HG03565 (cell line): ENCODE results near the gene ARHGAP26.

Experiments used
- ATAC-seq: cut with Tn5 transposase; IDR thresholded peaks from one replicate; pipeline ENCODE4 v1.9.1; 2021; ENCODE audit warnings: mild to moderate bottlenecking, moderate library complexity; ENCODE audit not compliant: unreplicated experiment

The ARHGAP26 gene

GRCh38 chr5:143147902-143148301 lies 377.7 kb downstream of the ARHGAP26 start:
- no peak for ATAC-seq

- no peak for ATAC-seq
Observed at GRCh38 chr5:143148771-143149170, 378.6 kb downstream of the ARHGAP26 start.

- no peak for ATAC-seq
Observed at GRCh38 chr5:143149759-143150158, 379.6 kb downstream of the ARHGAP26 start.

GRCh38 chr5:143151056-143151700 lies 381.0 kb downstream of the ARHGAP26 start:
- ATAC-seq = no peak

GRCh38 chr5:143152445-143152844 lies 382.3 kb downstream of the ARHGAP26 start:
- ATAC-seq = no peak

- no peak for ATAC-seq
Observed at GRCh38 chr5:143153332-143154119, 383.3 kb downstream of the ARHGAP26 start.

GRCh38 chr5:143154510-143155370 lies 384.6 kb downstream of the ARHGAP26 start:
- ATAC-seq = no peak

GRCh38 chr5:143155455-143155854 lies 385.3 kb downstream of the ARHGAP26 start:
- ATAC-seq = no peak

- no peak for ATAC-seq
Observed at GRCh38 chr5:143156086-143156485, 385.9 kb downstream of the ARHGAP26 start.

- ATAC-seq = no peak
Observed at GRCh38 chr5:143156572-143156971, 386.4 kb downstream of the ARHGAP26 start.

- no peak for ATAC-seq
Observed at GRCh38 chr5:143159031-143159430, 388.9 kb downstream of the ARHGAP26 start.

GRCh38 chr5:143161885-143162540 lies 391.8 kb downstream of the ARHGAP26 start:
- ATAC-seq = no peak

- ATAC-seq = no peak
Observed at GRCh38 chr5:143162810-143163209, 392.6 kb downstream of the ARHGAP26 start.

- no peak for ATAC-seq
Observed at GRCh38 chr5:143164557-143164956, 394.4 kb downstream of the ARHGAP26 start.

- no peak for ATAC-seq
Observed at GRCh38 chr5:143165049-143165880, 395.1 kb downstream of the ARHGAP26 start.

GRCh38 chr5:143166090-143166489 lies 395.9 kb downstream of the ARHGAP26 start:
- ATAC-seq = no peak

GRCh38 chr5:143166661-143167420 lies 396.7 kb downstream of the ARHGAP26 start:
- peak; percentile 39 for ATAC-seq

- no peak for ATAC-seq
Observed at GRCh38 chr5:143168171-143168741, 398.1 kb downstream of the ARHGAP26 start.
